ENCODE data around the gene ADGRG6.

The ADGRG6 gene

DNA sequence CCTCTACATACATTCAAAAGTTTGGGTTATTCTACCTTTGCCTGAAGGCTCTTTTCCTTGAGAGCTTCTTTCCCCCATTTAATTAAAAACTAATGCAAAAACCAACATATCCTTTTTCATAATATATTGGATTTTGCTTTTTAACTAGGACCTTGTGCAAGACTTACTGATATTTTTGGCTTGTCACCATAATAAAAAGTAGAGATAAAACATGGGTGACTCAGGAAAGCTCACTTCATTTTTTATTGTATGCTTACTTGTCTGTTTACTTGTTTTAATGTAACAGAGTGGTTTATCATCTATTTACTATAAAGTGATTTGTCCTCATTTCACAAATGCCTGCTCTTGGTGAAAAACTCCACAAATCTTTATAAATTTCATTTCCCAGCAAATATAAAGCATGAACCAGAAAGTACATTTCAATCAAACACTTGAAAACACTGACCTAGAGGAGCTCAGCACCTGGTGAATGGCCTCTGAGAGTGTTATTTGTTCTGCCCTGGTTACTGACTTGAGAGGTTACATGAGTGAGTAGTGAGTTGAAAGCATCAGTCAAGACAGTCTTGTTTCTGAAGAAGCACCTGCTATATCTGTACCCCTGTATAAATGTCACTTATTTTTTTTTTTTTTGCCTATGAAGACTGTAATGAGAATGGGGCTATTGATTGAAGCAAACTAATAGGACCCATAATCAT, 20.8 kb downstream of the ADGRG6 start:
- no peaks in the 10 kb centered on the region for H3K9me3 ChIP-seq (replicated peaks; ENCODE audit: low read length)
- H3K27me3 ChIP-seq (ENCODE audit: control insufficient read depth, insufficient read depth, low read length), result no peaks in the 10 kb centered on the region
- H3K36me3 ChIP-seq (ENCODE audit: insufficient read depth, low read length), result no peaks in the 10 kb centered on the region
- H3K4me1 ChIP-seq (ENCODE audit: control insufficient read depth, insufficient read depth, low read length), result no peaks in the 10 kb centered on the region
- no peak overlapping the region for H3K4me3 ChIP-seq (ENCODE audit: low read length)
- H3K9ac ChIP-seq (ENCODE audit: low read depth, low read length), result no peak overlapping the region
- H3K4me2 ChIP-seq (ENCODE audit: low read length), result no peak overlapping the region

GRCh38 chr6:142323377-142323776, 21.6 kb downstream of the ADGRG6 start:
- Histone ChIP-seq H3K27me3 (ENCODE audit: control insufficient read depth, insufficient read depth, low read length) (no peaks in the 10 kb centered on the region), H3K9ac (ENCODE audit: low read depth, low read length) (no peak overlapping the region), H3K4me2 (ENCODE audit: low read length) (no peak overlapping the region), H3K4me1 (ENCODE audit: control insufficient read depth, insufficient read depth, low read length) (no peaks in the 10 kb centered on the region), H3K36me3 (ENCODE audit: insufficient read depth, low read length) (no peaks in the 10 kb centered on the region), H3K9me3 (replicated peaks; ENCODE audit: low read length) (no peaks in the 10 kb centered on the region), H3K4me3 (ENCODE audit: low read length) (no peak overlapping the region)

DNA sequence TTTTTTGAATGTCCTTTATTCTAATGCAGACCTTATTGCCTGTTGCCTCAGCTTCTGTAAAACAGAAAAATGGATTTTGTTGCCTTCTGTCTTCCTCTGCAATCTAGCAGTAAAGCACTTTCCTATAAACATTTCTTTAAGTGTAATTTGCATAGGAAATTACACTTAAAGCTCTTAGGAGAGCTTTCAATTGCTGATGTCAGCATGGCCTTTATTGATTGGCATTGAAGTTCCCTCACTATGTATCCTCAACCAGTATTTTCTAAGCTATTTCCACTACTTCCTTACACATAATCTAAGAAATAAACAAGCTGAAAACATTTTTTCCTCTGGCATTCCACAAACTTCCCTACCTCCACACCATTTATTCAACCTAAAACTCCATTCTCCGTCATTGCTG, 22.3 kb downstream of the ADGRG6 start:
- no peak overlapping the region for H3K4me2 ChIP-seq (ENCODE audit: low read length)
- H3K9ac ChIP-seq (ENCODE audit: low read depth, low read length), result no peak overlapping the region
- H3K4me3 ChIP-seq (ENCODE audit: low read length), result no peak overlapping the region
- H3K36me3 ChIP-seq (ENCODE audit: insufficient read depth, low read length), result no peaks in the 10 kb centered on the region
- H3K4me1 ChIP-seq (ENCODE audit: control insufficient read depth, insufficient read depth, low read length), result no peaks in the 10 kb centered on the region
- H3K9me3 ChIP-seq (replicated peaks; ENCODE audit: low read length), result no peaks in the 10 kb centered on the region
- H3K27me3 ChIP-seq (ENCODE audit: control insufficient read depth, insufficient read depth, low read length), result no peaks in the 10 kb centered on the region

- Histone ChIP-seq H3K9me3 (replicated peaks; ENCODE audit: low read length) (no peaks in the 10 kb centered on the region), H3K4me1 (ENCODE audit: control insufficient read depth, insufficient read depth, low read length) (no peaks in the 10 kb centered on the region), H3K36me3 (ENCODE audit: insufficient read depth, low read length) (no peaks in the 10 kb centered on the region), H3K4me2 (ENCODE audit: low read length) (no peak overlapping the region), H3K27me3 (ENCODE audit: control insufficient read depth, insufficient read depth, low read length) (no peaks in the 10 kb centered on the region), H3K4me3 (ENCODE audit: low read length) (no peak overlapping the region), H3K9ac (ENCODE audit: low read depth, low read length) (no peak overlapping the region)
Observed at GRCh38 chr6:142325111-142325510, 23.3 kb downstream of the ADGRG6 start.

DNA sequence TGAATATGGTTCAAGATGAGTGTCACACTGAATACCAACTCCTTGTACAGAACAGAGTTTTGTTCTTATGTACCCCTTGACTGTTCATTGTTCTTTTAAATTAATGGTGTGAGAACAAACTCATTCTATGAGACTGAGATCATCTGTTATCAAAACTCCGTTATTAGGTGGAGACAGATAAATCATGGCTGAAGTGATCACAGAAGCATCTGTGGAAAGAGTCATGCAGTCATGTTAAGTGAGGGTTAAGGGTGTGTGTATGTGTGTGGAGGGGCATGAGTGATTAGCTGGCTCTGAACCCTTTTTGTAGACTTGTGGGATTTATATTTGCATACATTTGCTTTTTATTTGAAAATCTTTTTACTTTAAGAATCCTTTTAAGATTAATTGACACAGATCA, 24.7 kb downstream of the ADGRG6 start:
- Histone ChIP-seq H3K4me1 (ENCODE audit: control insufficient read depth, insufficient read depth, low read length) (no peaks in the 10 kb centered on the region), H3K36me3 (ENCODE audit: insufficient read depth, low read length) (no peaks in the 10 kb centered on the region), H3K4me2 (ENCODE audit: low read length) (no peak overlapping the region), H3K9me3 (replicated peaks; ENCODE audit: low read length) (no peaks in the 10 kb centered on the region), H3K9ac (ENCODE audit: low read depth, low read length) (no peak overlapping the region), H3K27me3 (ENCODE audit: control insufficient read depth, insufficient read depth, low read length) (no peaks in the 10 kb centered on the region), H3K4me3 (ENCODE audit: low read length) (no peak overlapping the region)

DNA sequence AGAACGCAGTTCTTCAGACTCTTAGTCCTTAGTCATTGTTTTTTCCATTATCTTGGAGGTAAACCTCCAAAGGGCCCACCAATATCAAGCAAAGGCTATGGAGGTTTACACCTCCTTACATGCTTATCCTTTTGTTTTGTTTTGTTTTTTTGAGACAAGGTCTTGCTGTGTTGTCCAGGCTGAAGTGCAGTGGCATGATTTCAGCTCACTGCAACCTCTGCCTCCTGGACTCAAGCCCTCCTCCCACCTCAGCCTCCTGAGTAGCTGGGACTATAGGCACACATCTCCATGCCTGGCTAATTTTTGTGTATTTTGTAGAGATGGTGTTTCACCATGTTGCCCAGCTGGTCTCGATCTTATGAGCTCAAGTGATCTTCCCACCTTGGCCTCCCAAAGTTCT, 26.3 kb downstream of the ADGRG6 start:
- no peak overlapping the region for H3K4me3 ChIP-seq (ENCODE audit: low read length)
- H3K9ac ChIP-seq (ENCODE audit: low read depth, low read length), result no peak overlapping the region
- no peak overlapping the region for H3K4me2 ChIP-seq (ENCODE audit: low read length)
- no peaks in the 10 kb centered on the region for H3K36me3 ChIP-seq (ENCODE audit: insufficient read depth, low read length)
- H3K27me3 ChIP-seq (ENCODE audit: control insufficient read depth, insufficient read depth, low read length), result no peaks in the 10 kb centered on the region
- H3K4me1 ChIP-seq (ENCODE audit: control insufficient read depth, insufficient read depth, low read length), result no peaks in the 10 kb centered on the region
- H3K9me3 ChIP-seq (replicated peaks; ENCODE audit: low read length), result no peaks in the 10 kb centered on the region

- Histone ChIP-seq H3K36me3 (ENCODE audit: insufficient read depth, low read length) (no peaks in the 10 kb centered on the region), H3K4me3 (ENCODE audit: low read length) (no peak overlapping the region), H3K9me3 (replicated peaks; ENCODE audit: low read length) (no peaks in the 10 kb centered on the region), H3K4me2 (ENCODE audit: low read length) (no peak overlapping the region), H3K9ac (ENCODE audit: low read depth, low read length) (no peak overlapping the region), H3K4me1 (ENCODE audit: control insufficient read depth, insufficient read depth, low read length) (no peaks in the 10 kb centered on the region), H3K27me3 (ENCODE audit: control insufficient read depth, insufficient read depth, low read length) (no peaks in the 10 kb centered on the region)
Observed at GRCh38 chr6:142329486-142330113, 27.8 kb downstream of the ADGRG6 start.

GRCh38 chr6:142331075-142331551, 29.3 kb downstream of the ADGRG6 start:
- H3K4me3 ChIP-seq (ENCODE audit: low read length), result no peak overlapping the region
- no peaks in the 10 kb centered on the region for H3K4me1 ChIP-seq (ENCODE audit: control insufficient read depth, insufficient read depth, low read length)
- no peaks in the 10 kb centered on the region for H3K27me3 ChIP-seq (ENCODE audit: control insufficient read depth, insufficient read depth, low read length)
- no peak overlapping the region for H3K4me2 ChIP-seq (ENCODE audit: low read length)
- H3K36me3 ChIP-seq (ENCODE audit: insufficient read depth, low read length), result no peaks in the 10 kb centered on the region
- H3K9ac ChIP-seq (ENCODE audit: low read depth, low read length), result no peak overlapping the region
- no peaks in the 10 kb centered on the region for H3K9me3 ChIP-seq (replicated peaks; ENCODE audit: low read length)

GRCh38 chr6:142331601-142332000, 29.8 kb downstream of the ADGRG6 start:
- H3K9me3 ChIP-seq (replicated peaks; ENCODE audit: low read length), result no peaks in the 10 kb centered on the region
- H3K4me3 ChIP-seq (ENCODE audit: low read length), result no peak overlapping the region
- no peaks in the 10 kb centered on the region for H3K4me1 ChIP-seq (ENCODE audit: control insufficient read depth, insufficient read depth, low read length)
- H3K36me3 ChIP-seq (ENCODE audit: insufficient read depth, low read length), result no peaks in the 10 kb centered on the region
- H3K9ac ChIP-seq (ENCODE audit: low read depth, low read length), result no peak overlapping the region
- no peak overlapping the region for H3K4me2 ChIP-seq (ENCODE audit: low read length)
- no peaks in the 10 kb centered on the region for H3K27me3 ChIP-seq (ENCODE audit: control insufficient read depth, insufficient read depth, low read length)

DNA sequence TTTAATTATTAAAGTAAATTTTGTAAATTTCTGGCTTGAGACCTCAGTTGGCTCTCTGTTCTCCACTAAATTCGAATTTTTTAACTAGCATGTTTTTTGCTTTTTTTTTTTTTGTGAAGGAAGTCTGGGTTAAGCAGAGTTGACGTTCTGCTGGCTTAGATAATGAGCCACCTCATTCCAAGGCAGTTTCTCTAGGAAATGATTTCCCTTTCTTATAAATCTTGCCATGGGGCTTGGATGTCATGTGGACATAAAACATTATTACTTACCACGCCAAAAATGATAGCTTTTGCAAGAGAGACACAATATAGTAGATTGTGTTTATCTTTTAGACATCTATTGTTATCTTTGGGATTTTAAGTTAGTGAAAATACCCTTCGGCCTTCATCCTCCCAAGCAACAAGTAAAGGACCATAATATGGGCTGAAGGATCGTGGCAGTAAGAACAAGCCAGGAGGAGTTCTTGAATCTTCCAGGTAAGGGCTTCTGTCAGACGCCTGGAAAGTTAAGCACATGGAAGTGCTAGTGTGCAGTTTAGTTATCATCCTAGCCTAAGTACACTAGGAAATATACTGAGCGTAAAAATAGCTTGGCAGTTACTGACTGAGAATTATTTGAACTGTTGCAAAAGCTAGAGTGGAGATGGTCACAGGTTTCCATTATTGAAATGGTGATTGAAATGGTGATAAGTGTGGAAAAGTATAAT, 30.7 kb downstream of the ADGRG6 start:
- no peaks in the 10 kb centered on the region for H3K4me1 ChIP-seq (ENCODE audit: control insufficient read depth, insufficient read depth, low read length)

GRCh38 chr6:142333431-142333830, 31.6 kb downstream of the ADGRG6 start:
- no peaks in the 10 kb centered on the region for H3K27me3 ChIP-seq (ENCODE audit: control insufficient read depth, insufficient read depth, low read length)

More for the DNA sequence above, 30.7 kb downstream of the ADGRG6 start:
- Histone ChIP-seq H3K9me3 (replicated peaks; ENCODE audit: low read length) (no peaks in the 10 kb centered on the region), H3K27me3 (ENCODE audit: control insufficient read depth, insufficient read depth, low read length) (no peaks in the 10 kb centered on the region), H3K4me3 (ENCODE audit: low read length) (no peak overlapping the region), H3K4me2 (ENCODE audit: low read length) (no peak overlapping the region), H3K9ac (ENCODE audit: low read depth, low read length) (no peak overlapping the region), H3K36me3 (ENCODE audit: insufficient read depth, low read length) (no peaks in the 10 kb centered on the region)

More at GRCh38 chr6:142333431-142333830, 31.6 kb downstream of the ADGRG6 start:
- Histone ChIP-seq H3K9ac (ENCODE audit: low read depth, low read length) (no peak overlapping the region), H3K4me1 (ENCODE audit: control insufficient read depth, insufficient read depth, low read length) (no peaks in the 10 kb centered on the region), H3K9me3 (replicated peaks; ENCODE audit: low read length) (no peaks in the 10 kb centered on the region), H3K4me3 (ENCODE audit: low read length) (no peak overlapping the region), H3K4me2 (ENCODE audit: low read length) (no peak overlapping the region), H3K36me3 (ENCODE audit: insufficient read depth, low read length) (no peaks in the 10 kb centered on the region)

Measured in skeletal muscle satellite cell (primary cell).